ENCODE data around the gene FBLN1.

DNA sequence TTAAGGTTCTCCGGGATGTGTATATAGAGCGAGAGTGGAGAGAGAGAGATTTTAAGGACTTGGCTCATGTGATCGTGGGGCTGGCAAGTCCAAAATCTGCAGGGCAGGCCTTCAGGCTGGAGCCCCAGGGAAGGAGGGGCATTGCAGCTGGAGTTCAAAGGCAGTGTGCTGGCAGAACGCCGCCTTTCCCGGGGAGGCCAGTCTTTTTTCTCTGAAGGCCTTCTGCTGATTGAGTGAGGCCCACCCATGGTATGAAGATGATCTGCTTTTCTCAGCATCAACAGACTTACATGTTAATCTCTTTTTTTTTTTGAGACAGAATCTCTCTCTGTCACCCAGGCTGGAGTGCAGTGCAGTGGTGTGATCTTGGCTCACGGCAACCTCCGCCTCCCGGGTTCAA, 25.4 kb downstream of the FBLN1 start:
- TF ChIP-seq, protein P1, sequence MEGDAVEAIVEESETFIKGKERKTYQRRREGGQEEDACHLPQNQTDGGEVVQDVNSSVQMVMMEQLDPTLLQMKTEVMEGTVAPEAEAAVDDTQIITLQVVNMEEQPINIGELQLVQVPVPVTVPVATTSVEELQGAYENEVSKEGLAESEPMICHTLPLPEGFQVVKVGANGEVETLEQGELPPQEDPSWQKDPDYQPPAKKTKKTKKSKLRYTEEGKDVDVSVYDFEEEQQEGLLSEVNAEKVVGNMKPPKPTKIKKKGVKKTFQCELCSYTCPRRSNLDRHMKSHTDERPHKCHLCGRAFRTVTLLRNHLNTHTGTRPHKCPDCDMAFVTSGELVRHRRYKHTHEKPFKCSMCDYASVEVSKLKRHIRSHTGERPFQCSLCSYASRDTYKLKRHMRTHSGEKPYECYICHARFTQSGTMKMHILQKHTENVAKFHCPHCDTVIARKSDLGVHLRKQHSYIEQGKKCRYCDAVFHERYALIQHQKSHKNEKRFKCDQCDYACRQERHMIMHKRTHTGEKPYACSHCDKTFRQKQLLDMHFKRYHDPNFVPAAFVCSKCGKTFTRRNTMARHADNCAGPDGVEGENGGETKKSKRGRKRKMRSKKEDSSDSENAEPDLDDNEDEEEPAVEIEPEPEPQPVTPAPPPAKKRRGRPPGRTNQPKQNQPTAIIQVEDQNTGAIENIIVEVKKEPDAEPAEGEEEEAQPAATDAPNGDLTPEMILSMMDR (IDR thresholded peaks at IDR 0.05), result no peak
- no peak for TF ChIP-seq EZH2 (IDR thresholded peaks at IDR 0.05; ENCODE audit: borderline replicate concordance, insufficient read depth, low read depth, low read length, poor library complexity, severe bottlenecking)

All from B cell (primary cell).